ENCODE measurements around the gene MEIS3. TPM values are rescaled to one million over a fixed set of nuclear protein-coding genes. Genes with fewer than 3 reads are reported as not detected.

The MEIS3 gene
- polyA plus RNA-seq, 2 of the 4 experiments (the other 2 are of a cell fraction), result 16.5 to 27.1 TPM

DNA sequence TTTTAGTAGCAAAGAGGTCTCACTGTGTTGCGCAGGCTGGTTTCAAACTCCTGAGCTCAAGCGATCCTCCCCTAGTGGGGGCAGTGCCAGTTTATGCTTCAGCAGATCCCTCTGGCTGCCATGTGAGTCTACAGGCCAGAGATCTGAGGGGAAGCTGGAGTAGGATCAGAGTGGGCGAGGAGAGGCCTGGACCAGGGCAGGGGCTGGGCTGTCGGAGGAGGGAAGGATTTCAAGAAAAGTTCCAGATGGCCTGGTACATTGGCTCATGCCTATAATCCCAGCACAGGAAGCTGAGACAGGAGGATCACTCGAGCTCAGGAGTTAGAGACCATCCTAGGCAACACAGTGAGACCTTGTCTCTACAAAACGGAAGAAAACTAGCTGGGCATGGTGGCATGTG, 60.4 kb downstream of the MEIS3 start:
- no peak overlapping the region for H3K27ac ChIP-seq
- H3K4me1 ChIP-seq, result no peaks in the 10 kb centered on the region
- ChIA-PET CTCF (interaction anchor here (0.7 to 9.6 kb wide), 11 partner anchors 10 to 70 kb away, joined by 3 to 103 read pairs (median 5); partner anchors contain the start of gene DHX34), POLR2A (interaction anchor here (0.6 to 1.5 kb wide), 3 partner anchors 10 to 903 kb away, joined by 3 to 9 read pairs (median 5); partner anchors contain the start of gene DHX34)
- DNase-seq (ENCODE audit: low read depth in 1 of 2, low spot score in 1 of 2) (no peak), ATAC-seq (no peak), FAIRE-seq (no peak)
- TF ChIP-seq TP53 (CRISPR knock-in tag; IDR thresholded peaks at IDR 0.05), result no peak
- TF ChIP-seq MYC (IDR thresholded peaks at IDR 0.05; ENCODE audit: borderline replicate concordance, low read length), result no peak
- TF ChIP-seq SMC3 (IDR thresholded peaks at IDR 0.05), result no peak
- no peak for TF ChIP-seq FOXS1 (CRISPR knock-in tag; IDR thresholded peaks at IDR 0.05)
- WGBS (ENCODE audit: missing lambda C conversion rate), result 91% methylated on average over 6 of the region's 6 CpGs
- H3K4me2 ChIP-seq, result no peak overlapping the region
- H3K9me3 ChIP-seq, result no peaks in the 10 kb centered on the region
- no peak overlapping the region for H3K4me3 ChIP-seq

DNA sequence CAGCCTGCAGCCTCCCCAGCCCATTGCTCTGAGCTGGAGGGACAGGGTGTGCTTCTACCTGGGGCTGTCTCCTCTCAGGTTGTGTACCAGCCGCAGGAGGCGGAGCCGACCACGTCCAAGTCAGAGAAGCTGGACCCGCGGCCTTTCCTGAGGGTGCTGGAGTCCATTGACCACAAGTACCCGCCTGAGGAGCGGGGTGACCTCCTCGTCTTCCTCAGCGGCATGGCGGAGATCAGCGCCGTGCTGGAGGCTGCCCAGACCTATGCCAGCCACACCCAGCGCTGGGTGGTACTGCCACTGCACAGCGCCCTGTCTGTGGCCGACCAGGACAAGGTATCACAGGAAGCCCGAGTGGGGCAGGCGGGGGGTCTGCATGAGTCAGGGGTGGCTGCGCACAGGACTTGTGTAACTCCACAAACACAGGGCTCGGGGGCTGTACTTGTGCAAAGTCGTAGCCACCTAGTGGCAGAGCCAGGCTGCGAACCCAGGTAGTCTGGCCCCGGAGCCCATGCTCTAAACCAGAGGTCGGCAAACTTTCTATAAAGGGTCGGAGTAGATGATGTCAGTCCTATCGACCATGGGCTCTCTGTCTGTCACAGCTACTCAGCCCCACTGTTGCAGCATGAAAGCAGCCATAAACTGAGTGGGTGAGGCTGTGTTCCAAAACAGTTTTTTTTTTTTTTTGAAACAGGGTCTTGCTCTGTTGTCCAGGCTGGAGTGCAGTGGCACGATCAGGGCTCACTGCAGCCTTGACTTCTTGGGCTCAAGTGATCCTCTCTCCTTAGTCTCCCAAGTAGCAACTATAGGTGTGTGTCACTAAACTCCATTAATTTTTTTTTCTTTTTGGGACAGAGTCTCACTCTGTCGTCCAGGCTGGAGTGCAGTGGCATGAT, 61.3 kb downstream of the MEIS3 start:
- peak; percentile 29 to 35; a peak in 1 of 5 replicates for TF ChIP-seq RAD21 (conservative IDR thresholded peaks at IDR 0.05 in 1 of 2, IDR thresholded peaks at IDR 0.05 in 1 of 2)
- TF ChIP-seq HEYL (CRISPR knock-in tag; IDR thresholded peaks at IDR 0.05), result no peak
- TF ChIP-seq, protein P1, sequence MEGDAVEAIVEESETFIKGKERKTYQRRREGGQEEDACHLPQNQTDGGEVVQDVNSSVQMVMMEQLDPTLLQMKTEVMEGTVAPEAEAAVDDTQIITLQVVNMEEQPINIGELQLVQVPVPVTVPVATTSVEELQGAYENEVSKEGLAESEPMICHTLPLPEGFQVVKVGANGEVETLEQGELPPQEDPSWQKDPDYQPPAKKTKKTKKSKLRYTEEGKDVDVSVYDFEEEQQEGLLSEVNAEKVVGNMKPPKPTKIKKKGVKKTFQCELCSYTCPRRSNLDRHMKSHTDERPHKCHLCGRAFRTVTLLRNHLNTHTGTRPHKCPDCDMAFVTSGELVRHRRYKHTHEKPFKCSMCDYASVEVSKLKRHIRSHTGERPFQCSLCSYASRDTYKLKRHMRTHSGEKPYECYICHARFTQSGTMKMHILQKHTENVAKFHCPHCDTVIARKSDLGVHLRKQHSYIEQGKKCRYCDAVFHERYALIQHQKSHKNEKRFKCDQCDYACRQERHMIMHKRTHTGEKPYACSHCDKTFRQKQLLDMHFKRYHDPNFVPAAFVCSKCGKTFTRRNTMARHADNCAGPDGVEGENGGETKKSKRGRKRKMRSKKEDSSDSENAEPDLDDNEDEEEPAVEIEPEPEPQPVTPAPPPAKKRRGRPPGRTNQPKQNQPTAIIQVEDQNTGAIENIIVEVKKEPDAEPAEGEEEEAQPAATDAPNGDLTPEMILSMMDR (IDR thresholded peaks at IDR 0.05), result peak; percentile 51; the same call in 2 of the 3 replicates
- TF ChIP-seq, protein P2, sequence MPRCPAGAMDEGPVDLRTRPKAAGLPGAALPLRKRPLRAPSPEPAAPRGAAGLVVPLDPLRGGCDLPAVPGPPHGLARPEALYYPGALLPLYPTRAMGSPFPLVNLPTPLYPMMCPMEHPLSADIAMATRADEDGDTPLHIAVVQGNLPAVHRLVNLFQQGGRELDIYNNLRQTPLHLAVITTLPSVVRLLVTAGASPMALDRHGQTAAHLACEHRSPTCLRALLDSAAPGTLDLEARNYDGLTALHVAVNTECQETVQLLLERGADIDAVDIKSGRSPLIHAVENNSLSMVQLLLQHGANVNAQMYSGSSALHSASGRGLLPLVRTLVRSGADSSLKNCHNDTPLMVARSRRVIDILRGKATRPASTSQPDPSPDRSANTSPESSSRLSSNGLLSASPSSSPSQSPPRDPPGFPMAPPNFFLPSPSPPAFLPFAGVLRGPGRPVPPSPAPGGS (IDR thresholded peaks at IDR 0.05), result no peak
- no peak for TF ChIP-seq EHMT2 (IDR thresholded peaks at IDR 0.05; ENCODE audit: low read depth)
- peak; percentile 42; the same call in 2 of the 3 replicates for TF ChIP-seq SMC3 (IDR thresholded peaks at IDR 0.05)
- H3K4me3 ChIP-seq, result no peak overlapping the region
- DNase-seq (ENCODE audit: low read depth in 1 of 2, low spot score in 1 of 2) (peak; percentile 49 to 72), ATAC-seq (peak; percentile 75 to 86), FAIRE-seq (no peak)
- no peak overlapping the region for H3K27ac ChIP-seq
- H3K4me1 ChIP-seq, result no peaks in the 10 kb centered on the region
- no peaks in the 10 kb centered on the region for H3K9me3 ChIP-seq
- WGBS (ENCODE audit: missing lambda C conversion rate), result 84% methylated on average over 16 of the region's 28 CpGs
- ChIA-PET POLR2A (interaction anchor here (1.1 kb wide), 1 partner anchor 9 kb away, joined by 3 read pairs; no protein-coding TSS in a partner anchor), CTCF (interaction anchor here (0.5 to 9.6 kb wide), 18 partner anchors 9 to 76 kb away, joined by 3 to 103 read pairs (median 4); partner anchors contain the start of gene DHX34)
- no peak overlapping the region for H3K4me2 ChIP-seq

DNA sequence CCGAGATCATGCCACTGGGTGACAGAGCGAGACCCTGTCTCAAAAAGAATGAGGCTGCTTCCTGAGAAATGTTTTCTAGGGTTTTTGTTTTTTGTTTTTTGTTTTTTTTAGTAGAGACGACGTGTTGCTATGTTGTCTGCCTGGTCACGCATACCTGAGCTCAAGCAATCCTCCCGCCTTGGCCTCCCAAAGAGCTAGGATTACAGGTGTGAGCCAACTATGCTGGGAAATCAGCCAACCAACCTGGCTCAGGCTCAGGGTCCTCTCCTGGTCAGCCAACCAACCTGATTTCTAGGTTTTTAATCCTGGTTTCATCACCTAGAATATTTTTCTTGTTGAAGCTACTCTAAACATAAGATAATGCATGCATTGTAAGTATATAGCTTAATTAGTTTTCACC, 62.4 kb downstream of the MEIS3 start:
- TF ChIP-seq, protein P3, sequence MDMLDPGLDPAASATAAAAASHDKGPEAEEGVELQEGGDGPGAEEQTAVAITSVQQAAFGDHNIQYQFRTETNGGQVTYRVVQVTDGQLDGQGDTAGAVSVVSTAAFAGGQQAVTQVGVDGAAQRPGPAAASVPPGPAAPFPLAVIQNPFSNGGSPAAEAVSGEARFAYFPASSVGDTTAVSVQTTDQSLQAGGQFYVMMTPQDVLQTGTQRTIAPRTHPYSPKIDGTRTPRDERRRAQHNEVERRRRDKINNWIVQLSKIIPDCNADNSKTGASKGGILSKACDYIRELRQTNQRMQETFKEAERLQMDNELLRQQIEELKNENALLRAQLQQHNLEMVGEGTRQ (IDR thresholded peaks at IDR 0.05), result no peak
- no peak for TF ChIP-seq HOXA7 (CRISPR knock-in tag; IDR thresholded peaks at IDR 0.05)
- TF ChIP-seq CBX8 (IDR thresholded peaks at IDR 0.05), result no peak
- no peak for TF ChIP-seq ZC3H11A (IDR thresholded peaks at IDR 0.05)
- TF ChIP-seq, protein P4, sequence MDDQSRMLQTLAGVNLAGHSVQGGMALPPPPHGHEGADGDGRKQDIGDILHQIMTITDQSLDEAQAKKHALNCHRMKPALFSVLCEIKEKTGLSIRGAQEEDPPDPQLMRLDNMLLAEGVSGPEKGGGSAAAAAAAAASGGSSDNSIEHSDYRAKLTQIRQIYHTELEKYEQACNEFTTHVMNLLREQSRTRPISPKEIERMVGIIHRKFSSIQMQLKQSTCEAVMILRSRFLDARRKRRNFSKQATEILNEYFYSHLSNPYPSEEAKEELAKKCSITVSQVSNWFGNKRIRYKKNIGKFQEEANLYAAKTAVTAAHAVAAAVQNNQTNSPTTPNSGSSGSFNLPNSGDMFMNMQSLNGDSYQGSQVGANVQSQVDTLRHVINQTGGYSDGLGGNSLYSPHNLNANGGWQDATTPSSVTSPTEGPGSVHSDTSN (IDR thresholded peaks at IDR 0.05), result no peak
- no peak for TF ChIP-seq EHF (CRISPR knock-in tag; IDR thresholded peaks at IDR 0.05)
- no peak for TF ChIP-seq NR3C1 (IDR thresholded peaks at IDR 0.05)
- TF ChIP-seq EHMT2 (IDR thresholded peaks at IDR 0.05; ENCODE audit: low read depth), result no peak
- no peak for TF ChIP-seq CEBPB (IDR thresholded peaks at IDR 0.05)
- no peak for TF ChIP-seq HDAC2 (IDR thresholded peaks at IDR 0.05)
- no peak for TF ChIP-seq EP300 (IDR thresholded peaks at IDR 0.05)
- no peaks in the 10 kb centered on the region for H3K4me1 ChIP-seq
- ChIA-PET CTCF (interaction anchor here (0.6 to 9.6 kb wide), 13 partner anchors 8 to 351 kb away, joined by 3 to 103 read pairs (median 5); partner anchors contain the start of gene DHX34), POLR2A (interaction anchor here (1.1 kb wide), 1 partner anchor 8 kb away, joined by 3 read pairs; no protein-coding TSS in a partner anchor)
- DNase-seq (ENCODE audit: low read depth in 1 of 2, low spot score in 1 of 2), result no peak
- no peaks in the 10 kb centered on the region for H3K9me3 ChIP-seq
- no peak overlapping the region for H3K4me2 ChIP-seq
- no peak overlapping the region for H3K4me3 ChIP-seq
- no peak for FAIRE-seq
- H3K27ac ChIP-seq, result no peak overlapping the region
- 90% methylated on average over 6 of the region's 6 CpGs for WGBS (ENCODE audit: missing lambda C conversion rate)
- ATAC-seq, result no peak
